Kidney epithelial cell (primary cell): ENCODE results near the gene G6PC2. TPM values are rescaled to one million over a fixed set of nuclear protein-coding genes. Genes with fewer than 3 reads are reported as not detected.

Experiments used
- DNase-seq: peaks from one replicate; pipeline ENCODE4 v3.0.0-alpha.2; 2010; ENCODE audit warnings: low read depth
- H3K27me3 ChIP-seq: 2 replicates; pipeline ENCODE4 v1.6.0; 2011; ENCODE audit warnings: low read length; ENCODE audit not compliant: control insufficient read depth, insufficient read depth
- H3K36me3 ChIP-seq: 2 replicates; pipeline ENCODE4 v1.5.1; 2011; ENCODE audit warnings: low read length; ENCODE audit not compliant: control insufficient read depth, insufficient read depth
- H3K4me3 ChIP-seq: 2 replicates; pipeline ENCODE4 v1.5.1; 2011; ENCODE audit warnings: low read depth, mild to moderate bottlenecking, control low read depth, low read length
- CTCF ChIP-seq: IDR thresholded peaks from 2 replicates; pipeline ENCODE4 v1.5.1; 2011; ENCODE audit warnings: mild to moderate bottlenecking, moderate library complexity, low read length, control low read depth, inconsistent platforms; ENCODE audit not compliant: insufficient read depth, poor library complexity, severe bottlenecking
- total RNA-seq: library from RNA; depleted of rRNA; stranded (reverse); fragments of >200 nt; gene quantifications from 2 replicates; pipeline ENCODE4 v1.2.3, GENCODE V29; 2015

G6PC2 gene
- total RNA-seq, 1 donor from 2014 or later: not detected

GRCh38 chr2:168955321-168955720, 54.2 kb downstream of the G6PC2 start:
- Histone ChIP-seq H3K27me3 (no peaks in the 10 kb centered on the region), H3K36me3 (no peaks in the 10 kb centered on the region), H3K4me3 (no peak overlapping the region)
- DNase-seq: no peak
- no peak for TF ChIP-seq CTCF

- Histone ChIP-seq H3K4me3 (no peak overlapping the region), H3K27me3 (no peaks in the 10 kb centered on the region), H3K36me3 (no peaks in the 10 kb centered on the region)
- no peak for TF ChIP-seq CTCF
- no peak for DNase-seq
Measured at GRCh38 chr2:168956392-168956791, 55.3 kb downstream of the G6PC2 start.

Other genes starting within 250 kb of the G6PC2 start
- 0.42 and 0.89 TPM in 2 replicates for gene NOSTRIN, start 98.7 kb upstream of the G6PC2 start, total RNA-seq
- gene SPC25, start 10.9 kb upstream of the G6PC2 start, total RNA-seq: 1.8 and 2.0 TPM in 2 replicates
- not detected in 2 replicates for gene ABCB11, start 130.0 kb downstream of the G6PC2 start, total RNA-seq
- gene DHRS9, start 168.3 kb downstream of the G6PC2 start, total RNA-seq: not detected in 2 replicates